Measurements from ENCODE around the gene ABLIM1. TPM values are rescaled to one million over a fixed set of nuclear protein-coding genes. Genes with fewer than 3 reads are reported as not detected.

Gene ABLIM1
- total RNA-seq, 2 experiments from 2014 or later, result 14.8 to 54.9 TPM

- Mint-ChIP-seq H3K36me3 (peaks cover 23% of the 10 kb centered on the region), H3K4me1 (peaks cover 57% of the 10 kb centered on the region), H3K9me3 (ENCODE audit: low read depth) (peaks cover 2% of the 10 kb centered on the region), H3K4me3 (no peak overlapping the region), H3K27me3 (no peaks in the 10 kb centered on the region), H3K27ac (peak overlapping the region; percentile 76)
- ATAC-seq (peak; percentile 32), DNase-seq (no peak)
- CTCF ChIA-PET, result interaction anchor here (1.3 to 1.5 kb wide), 2 partner anchors 20 to 21 kb away, joined by 3 read pairs; no protein-coding TSS in a partner anchor
These were observed 159.5 kb downstream of the ABLIM1 start for GRCh38 chr10:114498413-114499111.

GRCh38 chr10:114495303-114495702 lies 162.8 kb downstream of the ABLIM1 start:
- Mint-ChIP-seq H3K27me3 (no peaks in the 10 kb centered on the region), H3K4me3 (no peak overlapping the region), H3K9me3 (ENCODE audit: low read depth) (peaks cover 2% of the 10 kb centered on the region), H3K4me1 (peaks cover 58% of the 10 kb centered on the region), H3K27ac (no peak overlapping the region), H3K36me3 (peaks cover 20% of the 10 kb centered on the region)
- ATAC-seq (no peak), DNase-seq (no peak)
- CTCF ChIA-PET, result no interaction called here

- CTCF ChIA-PET, result interaction anchor here (0.6 to 1.8 kb wide), 4 partner anchors 21 to 188 kb away, joined by 4 to 8 read pairs (median 5); no protein-coding TSS in a partner anchor
- DNase-seq (peak; percentile 57), ATAC-seq (peak; percentile 72)
- peaks cover 2% of the 10 kb centered on the region for H3K9me3 Mint-ChIP-seq (ENCODE audit: low read depth)
- H3K27me3 Mint-ChIP-seq, result no peaks in the 10 kb centered on the region
- peaks cover 44% of the 10 kb centered on the region for H3K4me1 Mint-ChIP-seq
- H3K27ac Mint-ChIP-seq, result peak overlapping the region; percentile 57
- peaks cover 17% of the 10 kb centered on the region for H3K36me3 Mint-ChIP-seq
- no peak overlapping the region for H3K4me3 Mint-ChIP-seq
These were observed 165.6 kb downstream of the ABLIM1 start for GRCh38 chr10:114492351-114493037.

GRCh38 chr10:114491933-114492332 lies 166.1 kb downstream of the ABLIM1 start:
- H3K4me1 Mint-ChIP-seq, result peaks cover 48% of the 10 kb centered on the region
- CTCF ChIA-PET, result interaction anchor here (0.6 to 1.8 kb wide), 4 partner anchors 20 to 188 kb away, joined by 4 to 8 read pairs (median 5); no protein-coding TSS in a partner anchor
- ATAC-seq (no peak), DNase-seq (no peak)
- peak overlapping the region; percentile 57 for H3K27ac Mint-ChIP-seq
- peaks cover 21% of the 10 kb centered on the region for H3K36me3 Mint-ChIP-seq
- H3K4me3 Mint-ChIP-seq, result no peak overlapping the region
- H3K9me3 Mint-ChIP-seq (ENCODE audit: low read depth), result peaks cover 2% of the 10 kb centered on the region
- H3K27me3 Mint-ChIP-seq, result no peaks in the 10 kb centered on the region

GRCh38 chr10:114491419-114491818 lies 166.7 kb downstream of the ABLIM1 start:
- peaks cover 25% of the 10 kb centered on the region for H3K36me3 Mint-ChIP-seq
- peak overlapping the region; percentile 57 for H3K27ac Mint-ChIP-seq
- no peak for ATAC-seq
- no peak overlapping the region for H3K4me3 Mint-ChIP-seq
- H3K9me3 Mint-ChIP-seq (ENCODE audit: low read depth), result peaks cover 2% of the 10 kb centered on the region
- no peaks in the 10 kb centered on the region for H3K27me3 Mint-ChIP-seq
- no peak for DNase-seq
- CTCF ChIA-PET, result interaction anchor here (1.3 to 1.5 kb wide), 3 partner anchors 35 to 187 kb away, joined by 3 to 8 read pairs (median 4); no protein-coding TSS in a partner anchor
- peaks cover 46% of the 10 kb centered on the region for H3K4me1 Mint-ChIP-seq

- no peak overlapping the region for H3K27ac Mint-ChIP-seq
- peaks cover 32% of the 10 kb centered on the region for H3K36me3 Mint-ChIP-seq
- CTCF ChIA-PET, result interaction anchor here (1.4 to 4.9 kb wide), 2 partner anchors 18 to 185 kb away, joined by 3 to 18 read pairs; no protein-coding TSS in a partner anchor
These were observed 168.4 kb downstream of the ABLIM1 start for GRCh38 chr10:114489521-114490310.

GRCh38 chr10:114487815-114488536 lies 170.1 kb downstream of the ABLIM1 start:
- no peak for ATAC-seq
- DNase-seq, result no peak
- peaks cover 32% of the 10 kb centered on the region for H3K4me1 Mint-ChIP-seq
- H3K36me3 Mint-ChIP-seq, result peaks cover 39% of the 10 kb centered on the region
- H3K27ac Mint-ChIP-seq, result no peak overlapping the region
- H3K27me3 Mint-ChIP-seq, result no peaks in the 10 kb centered on the region
- no peaks in the 10 kb centered on the region for H3K9me3 Mint-ChIP-seq (ENCODE audit: low read depth)
- CTCF ChIA-PET, result interaction anchor here (1.5 to 4.9 kb wide), 2 partner anchors 13 to 17 kb away, joined by 5 to 18 read pairs; no protein-coding TSS in a partner anchor
- no peak overlapping the region for H3K4me3 Mint-ChIP-seq

More at GRCh38 chr10:114489521-114490310, 168.4 kb downstream of the ABLIM1 start:
- ATAC-seq, result no peak
- H3K9me3 Mint-ChIP-seq (ENCODE audit: low read depth), result no peaks in the 10 kb centered on the region
- H3K4me1 Mint-ChIP-seq, result peaks cover 38% of the 10 kb centered on the region
- no peaks in the 10 kb centered on the region for H3K27me3 Mint-ChIP-seq
- H3K4me3 Mint-ChIP-seq, result no peak overlapping the region
- DNase-seq, result no peak

GRCh38 chr10:114486938-114487814 lies 170.9 kb downstream of the ABLIM1 start:
- Mint-ChIP-seq H3K4me3 (no peak overlapping the region), H3K36me3 (peaks cover 39% of the 10 kb centered on the region), H3K9me3 (ENCODE audit: low read depth) (no peaks in the 10 kb centered on the region)

GRCh38 chr10:114485696-114486400 lies 172.2 kb downstream of the ABLIM1 start:
- H3K9me3 Mint-ChIP-seq (ENCODE audit: low read depth), result no peaks in the 10 kb centered on the region
- DNase-seq, result no peak
- CTCF ChIA-PET, result interaction anchor here (1.3 to 4.9 kb wide), 3 partner anchors 13 to 218 kb away, joined by 3 to 18 read pairs (median 6); no protein-coding TSS in a partner anchor
- H3K27ac Mint-ChIP-seq, result no peak overlapping the region
- H3K27me3 Mint-ChIP-seq, result no peaks in the 10 kb centered on the region
- no peak overlapping the region for H3K4me3 Mint-ChIP-seq
- H3K4me1 Mint-ChIP-seq, result peaks cover 15% of the 10 kb centered on the region
- H3K36me3 Mint-ChIP-seq, result peaks cover 37% of the 10 kb centered on the region
- no peak for ATAC-seq

More at GRCh38 chr10:114486938-114487814, 170.9 kb downstream of the ABLIM1 start:
- DNase-seq (no peak), ATAC-seq (peak; percentile 30)
- Mint-ChIP-seq H3K27me3 (no peaks in the 10 kb centered on the region), H3K27ac (no peak overlapping the region), H3K4me1 (peaks cover 24% of the 10 kb centered on the region)
- CTCF ChIA-PET, result interaction anchor here (1.3 to 4.9 kb wide), 4 partner anchors 12 to 217 kb away, joined by 3 to 18 read pairs (median 6); no protein-coding TSS in a partner anchor

GRCh38 chr10:114483575-114483974 lies 174.5 kb downstream of the ABLIM1 start:
- Mint-ChIP-seq H3K27me3 (no peaks in the 10 kb centered on the region), H3K36me3 (peaks cover 37% of the 10 kb centered on the region), H3K4me1 (peaks cover 14% of the 10 kb centered on the region), H3K4me3 (no peak overlapping the region), H3K9me3 (ENCODE audit: low read depth) (no peaks in the 10 kb centered on the region), H3K27ac (no peak overlapping the region)
- ATAC-seq (no peak), DNase-seq (no peak)
- CTCF ChIA-PET, result interaction anchor here (2.1 kb wide), 1 partner anchor 179 kb away, joined by 5 read pairs; no protein-coding TSS in a partner anchor

All from activated CD8-positive, alpha-beta memory T cell treated with anti-CD3 and anti-CD28 coated beads, Interleukin-2, amount 10 ng/mL, durations not matched to agents 7 days and 5 days (primary cell).